CD4-positive, alpha-beta T cell treated with Interleukin-21 for 1 hour (primary cell): Measurements from ENCODE around the gene PHACTR2.

Experiments
- DNase-seq: peaks from one replicate; pipeline ENCODE4 v3.0.0-alpha.2; 2020

The PHACTR2 gene

DNA sequence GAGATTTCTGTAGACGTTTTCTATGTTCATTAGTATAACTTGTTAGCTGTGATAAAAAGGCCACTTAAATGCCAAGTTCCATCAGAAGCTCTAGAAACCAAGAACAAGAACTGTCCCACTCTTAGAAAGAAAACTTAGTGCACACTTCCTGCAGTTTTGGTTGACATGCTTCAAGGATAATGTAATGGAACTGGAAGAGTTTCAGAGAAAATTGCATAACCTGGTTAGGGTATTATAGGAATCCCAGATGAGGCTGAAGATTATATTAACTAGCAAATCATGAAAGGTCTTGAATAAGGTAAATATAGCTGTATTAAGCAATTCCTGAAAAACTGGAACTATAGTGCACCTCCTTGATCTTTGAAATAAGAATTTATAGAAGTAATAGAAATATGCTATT, 1.8 kb upstream of the PHACTR2 start:
- no peak for DNase-seq

DNA sequence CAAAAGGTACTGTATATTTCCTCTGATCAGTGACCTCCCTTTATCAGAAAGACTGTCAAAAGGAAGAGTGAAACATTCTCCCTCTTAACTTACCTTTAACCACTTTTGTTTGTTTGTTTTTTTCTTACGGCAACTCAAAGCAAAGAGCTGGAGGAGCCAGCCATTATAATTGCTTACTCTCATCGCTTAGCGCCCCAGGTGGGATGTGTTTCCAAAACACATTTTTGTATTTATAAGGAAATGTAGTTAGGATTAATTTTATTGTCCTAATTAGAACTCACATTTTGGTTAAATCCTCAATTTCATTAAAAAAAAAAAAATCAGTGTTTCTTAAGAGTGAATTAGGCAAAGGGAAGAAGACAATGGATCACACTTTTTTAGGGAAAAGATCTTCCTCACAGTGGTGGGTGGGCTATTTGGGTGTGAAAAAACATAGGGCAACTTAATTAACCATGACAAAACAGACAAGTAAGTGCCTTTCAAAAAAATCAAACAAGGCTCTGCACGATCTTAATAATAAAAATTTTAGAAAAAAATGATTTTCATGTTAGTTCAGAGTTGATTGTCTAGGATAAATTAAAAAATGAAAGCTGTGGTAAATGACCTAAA, 1.2 kb upstream of the PHACTR2 start:
- DNase-seq, result no peak

DNA sequence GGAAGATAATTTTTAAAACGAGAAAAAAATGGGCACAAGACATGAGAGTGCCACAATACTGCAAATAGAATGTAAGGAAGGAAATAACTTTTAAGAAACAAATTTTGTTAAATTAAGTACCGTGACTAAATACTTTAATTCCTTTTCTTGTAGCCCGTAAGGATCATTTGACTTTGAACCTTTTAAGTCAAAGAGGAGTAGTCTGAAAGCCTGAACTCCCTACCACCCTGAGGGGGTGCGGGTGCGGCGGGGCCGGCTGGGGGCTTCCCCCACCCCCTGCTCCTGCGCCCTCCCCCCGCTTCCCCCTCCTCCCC, 231 bp upstream of the PHACTR2 start:
- no peak for DNase-seq

DNA sequence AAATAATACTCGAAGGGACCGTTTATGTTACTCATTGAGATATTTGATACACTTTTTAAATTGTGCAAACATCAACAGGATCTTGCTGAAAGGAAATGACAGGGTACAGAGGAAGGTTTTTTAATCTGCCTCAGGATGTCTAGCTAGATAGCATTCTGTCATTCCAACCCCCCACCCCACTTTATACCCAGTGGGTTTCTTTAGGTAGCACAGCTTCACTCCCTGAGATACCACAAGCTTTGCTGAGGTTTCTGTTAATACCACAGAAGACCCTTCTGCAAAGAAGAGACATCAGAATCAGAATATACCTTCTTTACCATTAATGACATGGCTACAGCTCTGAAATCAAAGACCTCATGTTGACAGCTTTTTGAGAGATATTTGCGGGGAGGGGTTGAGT, 1.3 kb downstream of the PHACTR2 start:
- DNase-seq, result no peak

DNA sequence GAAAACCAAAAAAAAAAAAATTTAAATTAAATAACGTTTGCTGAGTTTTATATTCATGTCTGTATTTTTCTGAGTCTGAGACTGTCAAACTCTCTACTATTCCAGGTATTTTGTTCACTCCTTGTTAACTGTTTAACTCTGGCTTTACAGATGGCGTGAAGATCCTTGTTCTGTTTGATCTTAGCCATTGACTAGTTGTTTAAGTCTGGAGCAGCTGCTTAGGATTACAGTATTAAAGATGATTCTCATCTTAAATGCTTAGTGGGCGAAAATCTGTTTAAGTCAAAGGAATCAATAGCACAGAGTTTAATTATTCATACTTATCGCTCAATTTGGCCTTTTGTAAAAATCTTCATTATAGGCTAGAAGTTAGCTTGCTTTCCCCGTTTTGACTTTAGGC, 2.4 kb downstream of the PHACTR2 start:
- no peak for DNase-seq

DNA sequence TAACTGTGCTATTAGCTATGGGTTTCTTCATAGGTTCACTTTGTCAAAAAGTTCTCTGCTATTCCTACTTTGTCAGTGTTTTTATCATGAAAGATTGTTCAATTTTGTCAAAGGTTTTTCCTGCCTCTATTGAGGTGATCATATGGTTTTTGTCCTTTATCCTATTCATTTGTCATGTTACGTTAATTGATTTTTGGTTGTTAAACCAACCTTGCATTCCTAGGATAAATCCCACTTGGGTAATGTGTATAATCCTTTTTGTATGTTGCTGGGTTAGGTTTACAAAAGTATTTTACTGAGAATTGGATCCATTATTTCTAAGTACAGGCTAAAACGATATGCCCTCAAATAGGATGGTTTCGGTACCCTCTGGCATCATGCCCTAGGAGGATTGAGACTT, 5.0 kb downstream of the PHACTR2 start:
- DNase-seq, result no peak

DNA sequence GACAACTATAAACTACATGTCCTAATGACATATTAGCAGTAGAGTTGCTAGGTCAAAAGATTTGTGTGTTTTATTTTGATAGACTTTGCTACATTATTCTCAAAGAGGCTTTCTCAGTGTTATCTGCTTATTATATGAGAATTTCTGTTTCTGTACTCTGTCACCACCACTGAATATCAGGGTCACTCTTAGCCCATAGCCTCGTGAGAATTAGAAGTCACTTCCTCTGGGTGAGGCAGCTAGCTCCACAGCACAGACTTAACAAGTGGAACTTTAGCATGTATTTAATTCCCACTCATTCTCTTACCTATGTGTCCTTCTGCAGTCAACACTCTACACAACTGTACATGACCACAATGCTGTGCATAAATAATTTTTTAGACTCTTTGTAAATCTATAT, 6.7 kb downstream of the PHACTR2 start:
- DNase-seq, result no peak

DNA sequence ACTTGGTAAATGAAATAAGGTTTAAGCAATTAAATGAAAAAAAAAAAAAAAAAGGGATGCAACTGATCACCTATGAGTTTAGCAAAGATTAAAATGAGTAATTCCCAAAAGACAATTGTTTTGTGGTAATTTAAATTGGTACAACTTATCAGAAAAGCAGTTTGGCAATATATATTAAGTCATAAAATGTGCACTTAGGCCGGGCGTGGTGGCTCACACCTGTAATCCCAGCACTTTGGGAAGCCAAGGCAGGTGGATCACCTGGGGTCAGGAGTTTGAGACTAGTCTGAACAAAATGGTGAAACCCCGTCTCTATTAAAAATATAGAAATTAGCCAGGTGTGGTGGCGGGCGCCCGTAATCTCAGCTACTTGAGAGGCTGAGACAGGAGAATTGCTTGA, 7.9 kb downstream of the PHACTR2 start:
- DNase-seq, result no peak

DNA sequence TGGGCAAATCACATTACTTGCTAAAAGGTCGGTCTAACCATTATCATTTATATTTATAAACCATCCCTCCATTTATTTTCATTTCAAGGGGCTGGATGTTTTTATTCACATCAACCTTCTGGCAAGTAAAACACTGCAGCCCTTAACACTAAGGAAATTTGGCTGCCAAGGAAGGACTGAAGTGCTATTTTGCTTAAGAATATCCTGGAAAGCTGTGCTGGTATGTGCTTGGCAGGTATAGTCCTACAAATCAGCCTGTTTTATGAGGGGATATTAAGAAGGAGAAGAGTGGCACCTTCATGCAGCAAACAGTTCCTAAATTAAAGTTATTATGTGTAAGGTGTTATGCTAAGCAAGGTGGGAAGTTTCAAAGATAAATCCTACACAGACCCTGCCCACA, 9.8 kb downstream of the PHACTR2 start:
- no peak for DNase-seq

DNA sequence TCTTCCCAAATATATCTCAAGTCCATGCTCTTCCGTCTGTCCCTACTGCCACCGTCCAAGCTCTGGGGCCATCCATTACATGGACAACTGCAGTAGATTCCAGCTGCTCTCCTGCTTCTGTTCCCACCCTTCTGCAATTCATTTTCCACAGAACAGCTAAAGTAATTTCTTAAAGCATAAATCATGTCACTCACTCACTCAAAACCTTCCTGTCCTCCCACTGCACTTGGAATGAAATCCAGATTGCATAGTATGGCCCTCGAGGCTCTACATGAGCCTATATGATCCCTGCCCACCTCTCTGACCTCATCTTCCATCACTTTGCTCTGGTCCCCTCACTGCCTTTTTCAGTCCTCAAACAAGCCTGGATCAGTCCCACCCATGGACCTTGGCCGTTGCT, 10.9 kb downstream of the PHACTR2 start:
- DNase-seq, result no peak

DNA sequence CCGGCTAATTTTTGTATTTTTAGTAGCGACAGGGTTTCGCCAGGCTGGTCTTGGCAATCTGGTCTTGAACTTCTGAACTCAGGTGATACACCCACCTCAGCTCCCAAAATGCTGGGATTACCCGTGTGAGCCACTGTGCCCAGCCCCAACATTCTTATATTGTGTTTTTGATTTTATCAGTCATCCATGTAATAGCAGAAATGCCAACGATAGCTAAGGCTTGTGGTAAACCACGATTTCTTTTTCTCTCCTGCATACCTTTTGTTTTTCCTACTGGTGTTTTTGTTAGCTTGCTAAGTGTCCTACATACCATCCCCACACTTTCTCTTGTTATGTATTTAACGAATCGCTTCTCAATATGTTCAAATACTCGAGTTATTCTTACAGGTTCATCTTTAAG, 12.1 kb downstream of the PHACTR2 start:
- DNase-seq, result no peak

DNA sequence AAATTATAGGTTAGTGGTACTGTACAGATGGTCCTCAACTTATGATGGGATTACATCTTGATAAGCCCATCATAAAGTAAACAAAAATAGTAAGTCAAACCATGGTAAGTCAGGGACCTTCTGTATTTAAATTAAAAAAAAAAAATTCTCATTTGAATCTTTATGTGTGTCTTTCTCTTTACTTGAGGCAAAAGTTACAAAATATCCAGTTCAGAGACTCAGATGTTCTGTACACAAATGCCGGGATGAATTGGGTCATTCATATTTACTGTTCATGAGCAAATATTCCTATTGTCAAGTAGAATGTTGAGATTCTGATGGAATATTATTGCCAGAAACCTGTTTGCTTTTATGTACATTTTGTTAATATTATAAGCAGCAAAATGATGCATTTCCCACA, 13.4 kb downstream of the PHACTR2 start:
- no peak for DNase-seq

DNA sequence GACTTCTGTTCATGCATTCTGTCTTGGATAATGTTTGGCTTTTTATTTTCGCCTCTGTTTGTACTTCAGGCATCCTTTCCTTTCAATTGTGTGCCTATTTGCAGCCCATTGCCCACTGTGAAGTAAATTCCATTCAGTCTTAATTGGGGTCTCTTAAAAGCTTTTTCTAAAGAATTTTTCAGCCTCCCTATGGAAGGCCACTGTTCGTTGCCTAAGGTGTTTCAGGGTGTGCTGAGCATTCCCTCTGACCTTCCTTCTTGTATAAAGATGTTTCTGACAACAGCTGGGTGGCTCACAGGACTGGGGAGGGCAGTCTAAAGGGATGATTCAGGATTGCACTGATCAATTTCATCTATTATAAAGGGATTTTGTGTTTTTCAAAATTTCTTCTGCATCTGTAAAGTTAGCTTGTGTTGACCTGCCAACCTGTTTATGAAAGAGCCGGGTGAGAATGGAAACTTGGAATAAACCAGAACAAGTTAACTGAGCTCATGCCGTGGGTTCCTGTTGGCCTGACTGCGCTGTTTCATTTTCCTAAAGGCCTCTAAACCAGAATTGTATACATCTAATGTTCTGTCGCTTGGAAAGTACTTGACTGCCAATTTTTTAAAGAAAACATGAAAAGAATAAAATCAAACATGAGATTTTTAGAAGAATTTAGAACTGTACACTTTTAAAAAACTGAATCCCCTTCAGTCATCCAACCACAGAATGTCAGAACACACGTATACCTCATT, 14.3 kb downstream of the PHACTR2 start:
- DNase-seq, result no peak

DNA sequence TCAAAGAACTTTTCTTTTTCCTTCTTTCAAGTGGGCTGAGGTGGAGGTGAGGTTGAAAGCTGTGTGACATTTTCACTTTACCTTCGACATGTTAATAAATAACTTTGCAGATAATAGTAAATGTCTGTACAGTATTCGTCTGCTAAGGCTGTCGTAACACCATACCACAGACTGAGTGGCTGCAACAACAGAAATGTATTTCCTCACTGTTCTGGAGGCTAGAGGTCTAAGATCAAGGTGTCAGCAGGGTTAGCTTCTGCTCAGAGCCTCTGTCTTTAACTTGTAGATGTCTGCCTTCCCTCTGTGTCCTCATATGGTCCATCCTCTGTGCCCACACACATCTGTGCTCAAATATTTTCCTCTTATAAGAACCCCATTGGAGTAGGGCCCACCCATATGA, 14.9 kb downstream of the PHACTR2 start:
- DNase-seq, result no peak

DNA sequence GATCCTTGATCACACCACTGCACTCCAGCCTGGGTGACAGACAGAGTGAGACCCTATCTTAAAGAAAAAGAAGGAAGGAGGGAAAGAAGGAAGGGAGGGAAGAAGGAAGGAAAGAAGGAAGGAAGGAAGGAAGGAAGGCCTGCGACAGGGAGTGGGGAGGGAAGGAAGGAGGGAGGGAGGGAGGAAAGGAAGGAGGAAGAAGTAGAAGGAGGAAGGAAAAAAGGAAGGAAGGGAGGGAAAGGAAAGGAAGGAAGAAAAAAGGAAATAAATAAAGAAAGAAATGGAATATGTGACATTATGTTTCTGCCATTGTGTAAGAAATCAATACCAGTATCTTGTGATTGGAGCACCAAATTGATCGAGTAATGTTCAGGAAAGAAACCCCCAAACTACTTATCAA, 16.2 kb downstream of the PHACTR2 start:
- DNase-seq, result no peak

DNA sequence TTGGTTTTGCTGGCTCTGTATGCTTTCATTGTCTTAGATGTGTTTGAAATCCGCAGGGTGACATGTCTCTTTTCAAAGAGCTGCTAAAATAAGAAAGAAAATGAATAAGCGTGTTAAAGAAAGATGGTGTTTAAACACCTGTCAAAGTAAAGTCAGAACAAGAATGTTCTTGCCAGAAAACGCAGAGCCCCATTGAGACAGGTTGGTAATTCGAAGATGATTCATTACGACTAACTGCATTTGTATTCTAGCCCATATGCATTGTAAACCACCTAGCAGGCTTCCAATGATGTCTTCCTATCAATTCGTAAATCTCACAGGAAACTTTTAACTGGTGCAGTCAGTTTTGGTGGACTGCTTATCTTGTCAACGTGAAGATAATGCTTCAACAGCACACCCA, 16.8 kb downstream of the PHACTR2 start:
- DNase-seq, result no peak

DNA sequence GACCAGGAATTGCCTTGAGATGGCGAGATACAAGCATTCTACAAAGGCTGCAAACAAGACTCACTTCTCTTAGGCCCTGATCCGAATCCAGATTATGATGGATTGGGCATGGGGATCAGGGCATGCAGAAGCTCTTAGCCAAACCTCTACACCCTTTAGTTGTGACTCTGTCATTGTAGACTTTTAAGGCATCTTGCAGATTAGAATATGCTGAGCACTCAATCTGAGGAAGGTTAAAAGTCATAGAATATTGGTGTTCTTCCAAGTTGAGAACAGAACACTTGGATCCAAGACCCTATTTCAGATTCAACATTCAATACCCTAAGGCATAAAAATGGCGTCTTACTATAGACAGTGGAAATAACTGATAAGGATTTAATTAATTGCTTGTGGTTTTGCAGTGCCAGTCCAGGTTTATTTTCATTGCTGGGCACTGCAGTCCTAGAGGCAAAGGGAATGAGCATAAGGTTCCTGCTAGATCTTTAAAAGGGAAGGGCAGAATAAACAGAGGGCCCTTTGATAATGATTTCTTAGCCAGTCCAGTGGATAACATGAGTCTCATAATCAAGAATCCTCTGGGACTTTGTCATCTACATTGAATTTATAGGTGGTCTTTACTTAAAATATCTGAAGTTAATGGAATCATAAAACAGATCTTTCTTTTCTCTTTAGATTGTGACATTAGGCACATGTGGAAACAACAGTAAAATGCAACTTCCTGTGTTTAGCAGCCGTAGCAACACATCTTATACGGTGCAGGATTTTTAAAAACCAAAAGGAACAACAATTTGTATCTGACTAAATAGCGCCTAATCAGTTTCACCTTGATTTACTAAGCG, 17.6 kb downstream of the PHACTR2 start:
- no peak for DNase-seq

DNA sequence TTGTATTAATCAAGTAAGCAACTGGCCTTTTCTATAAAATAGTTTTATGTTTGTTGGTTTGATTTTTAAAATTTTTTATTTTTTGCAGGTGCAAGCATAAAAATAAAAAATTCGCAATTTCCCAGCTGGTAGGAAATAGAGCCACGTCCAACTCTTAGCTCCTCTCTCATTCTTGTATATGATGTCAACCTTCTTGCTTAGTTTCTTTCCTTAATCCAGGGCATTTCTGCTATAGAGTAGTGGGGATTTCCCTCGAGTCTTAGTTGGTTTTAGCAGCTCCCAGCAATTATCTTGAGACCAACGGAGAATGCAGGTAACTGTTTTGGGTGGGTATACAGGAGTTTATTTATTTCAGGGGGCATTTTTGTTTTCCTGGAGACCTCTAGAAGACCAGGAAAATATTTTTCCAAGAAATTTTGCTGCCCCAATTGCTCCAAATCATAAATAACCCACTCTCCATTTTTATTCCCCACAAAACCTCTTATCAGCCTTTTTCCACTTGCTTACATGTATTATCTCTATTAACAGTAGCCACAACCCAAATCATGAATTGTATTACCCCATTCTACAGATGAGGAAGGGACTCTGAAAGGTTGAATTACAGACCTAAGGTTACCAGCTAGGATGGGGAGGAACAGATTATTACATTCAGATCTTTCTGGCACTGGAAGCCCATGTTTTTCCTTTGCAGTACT, 18.4 kb downstream of the PHACTR2 start:
- no peak for DNase-seq

DNA sequence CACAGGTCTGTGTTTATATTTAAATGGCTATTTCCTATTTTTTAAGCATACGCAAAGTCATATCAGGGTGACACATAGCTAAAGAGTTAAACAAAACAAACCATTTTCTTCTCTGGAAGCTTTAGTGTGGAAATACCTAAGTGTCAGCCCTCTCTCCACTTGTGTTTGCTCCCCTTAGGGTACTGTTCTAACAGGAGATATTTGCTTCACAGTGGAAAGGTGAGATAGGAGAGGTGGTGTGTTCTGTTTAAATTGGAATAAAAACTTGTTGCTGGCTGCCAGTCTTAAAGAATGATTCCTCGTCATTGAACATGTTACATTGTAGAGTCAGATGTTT, 18.9 kb downstream of the PHACTR2 start:
- no peak for DNase-seq

DNA sequence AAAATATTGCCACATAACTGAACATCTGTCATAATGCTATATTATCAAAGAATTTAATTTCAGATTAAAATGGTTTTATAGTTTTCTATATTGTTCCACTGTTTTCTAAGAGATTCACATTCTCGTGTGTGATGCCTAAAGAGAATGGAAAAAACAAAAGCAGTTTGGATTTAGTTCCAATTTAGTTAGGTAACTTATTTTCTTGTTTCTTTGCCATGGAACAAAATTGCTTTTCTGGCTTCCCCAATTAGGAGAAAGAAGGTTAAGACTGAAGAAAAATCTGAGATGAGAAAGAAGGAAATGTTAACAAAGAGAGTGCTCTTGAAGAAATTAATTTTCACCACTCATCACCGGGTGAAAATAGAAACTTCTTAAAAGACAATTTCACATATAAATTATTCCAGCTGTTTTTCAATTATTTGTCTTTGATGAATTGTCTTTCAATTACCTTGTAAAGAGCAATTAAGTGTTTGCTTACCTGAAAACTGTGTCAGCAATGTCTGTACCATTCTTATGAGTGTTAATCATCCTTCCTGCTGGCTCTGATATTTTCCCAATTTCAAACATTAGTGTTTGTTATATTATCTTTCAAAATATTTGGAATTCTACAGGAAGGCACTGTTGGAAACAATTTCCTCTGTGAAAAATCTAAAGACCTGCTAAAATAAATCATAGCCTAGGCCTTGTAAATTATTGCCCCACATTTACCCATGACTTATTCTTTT, 19.5 kb downstream of the PHACTR2 start:
- DNase-seq, result no peak

DNA sequence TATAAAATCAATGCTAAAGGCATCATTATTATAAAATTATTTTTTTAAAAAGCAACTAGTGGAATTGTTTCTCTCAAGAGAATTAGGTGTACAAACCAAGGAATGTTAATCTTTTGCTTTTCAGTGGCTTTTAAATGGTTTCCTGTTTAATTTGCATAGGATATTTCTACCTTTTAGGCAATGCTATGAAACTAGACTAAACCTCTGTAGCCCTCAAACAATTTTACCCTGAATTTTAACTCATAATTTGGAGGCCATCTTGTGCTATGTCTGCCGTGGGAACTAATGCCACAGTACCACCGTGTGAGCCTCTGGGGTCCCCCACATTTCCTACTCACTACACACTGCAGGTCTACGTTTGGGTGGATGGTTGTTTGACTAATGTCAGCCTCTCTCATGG, 20.6 kb downstream of the PHACTR2 start:
- no peak for DNase-seq

DNA sequence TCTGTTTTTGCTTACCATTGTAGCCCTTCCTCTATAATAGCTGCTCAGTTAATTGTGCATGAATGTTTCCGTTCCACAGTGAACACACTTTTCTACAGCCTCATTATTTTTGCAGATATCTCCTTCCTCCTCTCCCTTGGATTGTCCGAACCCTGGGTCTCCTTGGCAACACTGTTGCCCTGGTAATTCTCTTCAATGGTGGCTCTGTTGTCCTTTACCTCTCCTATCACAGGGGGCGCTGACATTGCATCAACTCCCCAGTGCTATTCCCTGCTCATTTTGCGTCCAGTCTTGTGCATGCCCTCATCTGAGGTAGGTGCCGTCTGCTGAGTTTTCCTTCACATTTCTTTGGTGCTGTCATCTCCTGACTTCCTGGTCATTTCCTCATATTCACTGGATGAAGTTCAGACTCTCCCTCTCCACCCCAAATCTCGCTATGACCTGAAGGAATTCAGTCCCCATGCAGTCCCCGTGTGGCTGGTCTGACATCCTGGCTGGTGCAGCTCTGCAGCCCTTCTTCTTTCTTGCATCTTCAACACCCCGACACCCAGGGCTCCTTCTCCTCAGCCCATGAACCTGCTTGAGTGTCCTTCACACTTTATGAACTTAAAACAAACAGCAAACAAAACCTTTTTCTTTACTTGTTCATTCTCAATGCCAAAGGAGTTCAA, 21.1 kb downstream of the PHACTR2 start:
- DNase-seq, result no peak

DNA sequence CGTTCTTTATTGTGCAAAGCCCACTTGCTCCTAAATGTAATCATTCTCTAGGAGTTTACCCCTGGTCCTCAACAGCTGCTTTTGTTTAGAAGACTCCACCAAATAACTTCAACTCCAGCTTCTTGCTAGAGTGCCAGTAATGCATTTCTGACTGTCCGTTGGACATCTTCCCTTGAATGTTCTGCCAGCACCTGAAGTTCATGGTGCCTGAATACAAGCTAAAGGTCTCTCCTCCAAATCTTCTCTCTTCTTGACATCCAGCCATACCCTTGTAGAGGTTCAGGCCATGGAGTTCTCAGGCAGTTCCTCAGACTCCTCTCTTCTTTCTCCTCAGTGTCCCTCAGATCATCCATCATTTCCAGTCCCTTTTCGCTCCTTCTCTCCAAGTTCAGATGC, 21.7 kb downstream of the PHACTR2 start:
- DNase-seq, result no peak
